ENCODE results near the gene PACRG.

DNA sequence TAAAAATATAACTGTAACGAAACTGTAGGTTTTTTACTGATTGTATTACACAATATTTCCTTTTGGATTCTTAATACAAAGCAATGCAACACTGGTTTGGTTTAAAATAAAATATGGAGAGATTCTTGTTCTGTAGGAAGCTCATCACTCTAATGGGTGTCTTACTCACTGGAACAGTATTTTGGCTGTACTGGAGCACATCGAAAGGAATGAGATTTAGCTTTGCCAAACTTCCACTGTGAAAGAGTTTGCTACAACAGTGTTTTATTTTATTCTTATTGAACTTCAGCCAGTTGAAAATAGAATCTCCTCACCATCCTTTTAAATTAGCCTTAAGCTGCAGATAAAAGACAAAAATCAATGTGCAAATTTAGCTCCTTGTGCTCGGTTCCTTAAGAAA is 456.0 kb downstream of the PACRG start:
- TF ChIP-seq POLR2AphosphoS5 (IDR thresholded peaks at IDR 0.05; ENCODE audit: low read depth, low read length) = no peak
- no peak for TF ChIP-seq POLR2A (IDR thresholded peaks at IDR 0.05; ENCODE audit: low read depth, low read length)
- no peak for TF ChIP-seq TAF1 (IDR thresholded peaks at IDR 0.05; ENCODE audit: borderline replicate concordance, low read depth, low read length)

All from GM12892 (cell line).